Spinal cord (tissue), 10 donors: ENCODE measurements around the gene KRTAP10-4. TPM values are rescaled to one million over a fixed set of nuclear protein-coding genes. Genes with fewer than 3 reads are reported as not detected.

Experiments
- DNase-seq, 6 donors: peaks; one replicate each; pipeline versions ENCODE4 v3.0.0 to v3.0.0-alpha.2; 2013 to 2015; ENCODE audit warnings: low spot score in 6 of 6, low read depth in 4 of 6
- H3K27ac ChIP-seq: one replicate; pipeline ENCODE4 v1.5.1; 2013; ENCODE audit warnings: low read depth, low read length, control low read depth
- H3K27me3 ChIP-seq: one replicate; pipeline ENCODE4 v1.6.1; 2013; ENCODE audit warnings: low read length; ENCODE audit not compliant: control insufficient read depth, insufficient read depth
- H3K36me3 ChIP-seq: one replicate; pipeline ENCODE4 v1.6.1; 2013; ENCODE audit warnings: low read length; ENCODE audit not compliant: control insufficient read depth, insufficient read depth
- H3K4me1 ChIP-seq: one replicate; pipeline ENCODE4 v1.6.1; 2013; ENCODE audit warnings: low read length; ENCODE audit not compliant: control insufficient read depth, insufficient read depth
- H3K4me3 ChIP-seq: one replicate; pipeline ENCODE4 v1.5.1; 2013; ENCODE audit warnings: low read depth, low read length, control low read depth
- H3K9me3 ChIP-seq: one replicate; pipeline ENCODE4 v1.6.1; 2013; ENCODE audit warnings: low read length; ENCODE audit not compliant: control insufficient read depth, insufficient read depth
- WGBS: methylation state at CpG from one replicate; pipeline ENCODE4 v1.1.5; 2013; ENCODE audit warnings: missing lambda C conversion rate; ENCODE audit not compliant: insufficient coverage; 5-methylcytosine and 5-hydroxymethylcytosine counted together
- polyA plus RNA-seq, 2 donors: library from polyadenylated mRNA; unstranded; fragments of 120-200 nt; gene quantifications; one replicate each; pipeline ENCODE4 v1.2.1, GENCODE V29; 2013; ENCODE audit not compliant: insufficient read length in 2 of 2
- total RNA-seq, 2 donors: library from RNA; depleted of rRNA in 1 of 2; stranded (reverse); fragments of 120-200 nt in 1 of 2; fragments of >200 nt in 1 of 2; gene quantifications; one replicate each; pipeline versions ENCODE4 v1.2.3 to v1.2.4, GENCODE V29; 2013 to 2014
- donor health status: healthy.

The KRTAP10-4 gene
- total and polyA plus RNA-seq, 4 donors: not detected

GRCh38 chr21:44529503-44530125, 43.9 kb upstream of the KRTAP10-4 start:
- Histone ChIP-seq H3K4me3 (no peak overlapping the region), H3K4me1 (no peaks in the 10 kb centered on the region), H3K27ac (no peak overlapping the region), H3K9me3 (no peaks in the 10 kb centered on the region), H3K36me3 (no peaks in the 10 kb centered on the region), H3K27me3 (no peaks in the 10 kb centered on the region)
- 76% methylated on average over 23 of the region's 23 CpGs for WGBS
- no peak for DNase-seq

GRCh38 chr21:44530221-44530902, 43.2 kb upstream of the KRTAP10-4 start:
- H3K9me3 ChIP-seq: no peaks in the 10 kb centered on the region
- H3K27ac ChIP-seq: no peak overlapping the region
- 83% methylated on average over 7 of the region's 7 CpGs for WGBS
- no peaks in the 10 kb centered on the region for H3K4me1 ChIP-seq
- H3K36me3 ChIP-seq: no peaks in the 10 kb centered on the region
- no peaks in the 10 kb centered on the region for H3K27me3 ChIP-seq
- no peak for DNase-seq
- H3K4me3 ChIP-seq: no peak overlapping the region

GRCh38 chr21:44530903-44531605, 42.5 kb upstream of the KRTAP10-4 start:
- no peak overlapping the region for H3K4me3 ChIP-seq
- H3K9me3 ChIP-seq: no peaks in the 10 kb centered on the region
- DNase-seq: no peak
- H3K36me3 ChIP-seq: no peaks in the 10 kb centered on the region
- H3K27ac ChIP-seq: no peak overlapping the region
- H3K27me3 ChIP-seq: no peaks in the 10 kb centered on the region
- WGBS: 90% methylated on average over 23 of the region's 23 CpGs
- H3K4me1 ChIP-seq: no peaks in the 10 kb centered on the region

GRCh38 chr21:44531606-44532564, 41.6 kb upstream of the KRTAP10-4 start:
- Histone ChIP-seq H3K9me3 (no peaks in the 10 kb centered on the region), H3K4me1 (no peaks in the 10 kb centered on the region), H3K4me3 (no peak overlapping the region), H3K27me3 (no peaks in the 10 kb centered on the region), H3K36me3 (no peaks in the 10 kb centered on the region), H3K27ac (no peak overlapping the region)
- DNase-seq: no peak
- 81% methylated on average over 22 of the region's 30 CpGs for WGBS

GRCh38 chr21:44532712-44533111, 40.8 kb upstream of the KRTAP10-4 start:
- WGBS: 80% methylated on average over 16 of the region's 16 CpGs
- Histone ChIP-seq H3K9me3 (no peaks in the 10 kb centered on the region), H3K4me3 (no peak overlapping the region), H3K36me3 (no peaks in the 10 kb centered on the region), H3K27me3 (no peaks in the 10 kb centered on the region), H3K4me1 (no peaks in the 10 kb centered on the region), H3K27ac (no peak overlapping the region)
- no peak for DNase-seq

- DNase-seq: no peak
- no peak overlapping the region for H3K4me3 ChIP-seq
- H3K36me3 ChIP-seq: no peaks in the 10 kb centered on the region
- no peaks in the 10 kb centered on the region for H3K4me1 ChIP-seq
- H3K27me3 ChIP-seq: no peaks in the 10 kb centered on the region
- no peak overlapping the region for H3K27ac ChIP-seq
- no peaks in the 10 kb centered on the region for H3K9me3 ChIP-seq
- WGBS: 90% methylated on average over 37 of the region's 37 CpGs
Observed at GRCh38 chr21:44533121-44533890, 40.2 kb upstream of the KRTAP10-4 start.

GRCh38 chr21:44533891-44534627, 39.5 kb upstream of the KRTAP10-4 start:
- no peak for DNase-seq
- WGBS: 95% methylated on average over 9 of the region's 21 CpGs

GRCh38 chr21:44534688-44535087, 38.8 kb upstream of the KRTAP10-4 start:
- H3K4me3 ChIP-seq: no peak overlapping the region
- 98% methylated on average over 4 of the region's 6 CpGs for WGBS
- H3K27ac ChIP-seq: no peak overlapping the region
- DNase-seq: no peak
- no peaks in the 10 kb centered on the region for H3K4me1 ChIP-seq
- no peaks in the 10 kb centered on the region for H3K27me3 ChIP-seq
- no peaks in the 10 kb centered on the region for H3K9me3 ChIP-seq
- no peaks in the 10 kb centered on the region for H3K36me3 ChIP-seq

More at GRCh38 chr21:44533891-44534627, 39.5 kb upstream of the KRTAP10-4 start:
- H3K27ac ChIP-seq: no peak overlapping the region
- H3K4me3 ChIP-seq: no peak overlapping the region
- H3K27me3 ChIP-seq: no peaks in the 10 kb centered on the region
- no peaks in the 10 kb centered on the region for H3K4me1 ChIP-seq
- H3K36me3 ChIP-seq: no peaks in the 10 kb centered on the region
- no peaks in the 10 kb centered on the region for H3K9me3 ChIP-seq
